Neuron (in vitro differentiated cells): ENCODE results near the gene SOX10.
"Not testable (repeated sequence)": the region's sequence is repeated elsewhere in the genome, so short reads cannot be mapped to it uniquely, and the experiment has no call there.

Source experiments
- H2AFZ ChIP-seq: one replicate; pipeline ENCODE4 v1.6.1; 2013; ENCODE audit warnings: low read depth, mild to moderate bottlenecking, inconsistent platforms, low read length, moderate library complexity
- H3K27me3 ChIP-seq: one replicate; pipeline ENCODE4 v1.6.1; 2013; ENCODE audit warnings: low read length; ENCODE audit not compliant: insufficient read depth
- H3K36me3 ChIP-seq: one replicate; pipeline ENCODE4 v1.6.1; 2013; ENCODE audit warnings: low read length; ENCODE audit not compliant: insufficient read depth
- H3K4me1 ChIP-seq: one replicate; pipeline ENCODE4 v1.6.1; 2013; ENCODE audit warnings: low read length; ENCODE audit not compliant: insufficient read depth
- H3K4me3 ChIP-seq: 2 replicates; pipeline ENCODE4 v1.5.1; 2013; ENCODE audit warnings: mild to moderate bottlenecking, low read length, moderate library complexity
- H3K9me3 ChIP-seq: one replicate; pipeline ENCODE4 v1.6.1; 2013; ENCODE audit warnings: low read length

The SOX10 gene

GRCh38 chr22:37989146-37990045, 5.0 kb upstream of the SOX10 start:
- Histone ChIP-seq H3K36me3 (no peaks in the 10 kb centered on the region), H3K4me3 (no peak overlapping the region)

GRCh38 chr22:37986371-37986770, 2.0 kb upstream of the SOX10 start:
- H3K4me1 ChIP-seq: no peaks in the 10 kb centered on the region
- H3K4me3 ChIP-seq: no peak overlapping the region
- H3K36me3 ChIP-seq: no peaks in the 10 kb centered on the region
- no peaks in the 10 kb centered on the region for H3K9me3 ChIP-seq
- no peaks in the 10 kb centered on the region for H3K27me3 ChIP-seq
- no peak overlapping the region for H2AFZ ChIP-seq

More at GRCh38 chr22:37989146-37990045, 5.0 kb upstream of the SOX10 start:
- no peaks in the 10 kb centered on the region for H3K9me3 ChIP-seq
- no peaks in the 10 kb centered on the region for H3K27me3 ChIP-seq
- no peaks in the 10 kb centered on the region for H3K4me1 ChIP-seq
- no peak overlapping the region for H2AFZ ChIP-seq

GRCh38 chr22:37985751-37986281, 1.5 kb upstream of the SOX10 start:
- Histone ChIP-seq H3K36me3 (no peaks in the 10 kb centered on the region), H3K4me1 (no peaks in the 10 kb centered on the region), H2AFZ (no peak overlapping the region), H3K27me3 (no peaks in the 10 kb centered on the region), H3K4me3 (no peak overlapping the region), H3K9me3 (no peaks in the 10 kb centered on the region)

GRCh38 chr22:37985050-37985585, 763 bp upstream of the SOX10 start:
- H2AFZ ChIP-seq: no peak overlapping the region
- H3K4me3 ChIP-seq: no peak overlapping the region
- H3K27me3 ChIP-seq: no peaks in the 10 kb centered on the region
- no peaks in the 10 kb centered on the region for H3K9me3 ChIP-seq
- H3K4me1 ChIP-seq: no peaks in the 10 kb centered on the region
- H3K36me3 ChIP-seq: no peaks in the 10 kb centered on the region

GRCh38 chr22:37982938-37983859, 1.2 kb downstream of the SOX10 start:
- Histone ChIP-seq H3K4me3 (no peak overlapping the region), H3K9me3 (no peaks in the 10 kb centered on the region), H3K36me3 (no peaks in the 10 kb centered on the region), H3K27me3 (no peaks in the 10 kb centered on the region), H3K4me1 (no peaks in the 10 kb centered on the region), H2AFZ (no peak overlapping the region)

- H3K4me3 ChIP-seq: no peak overlapping the region
- H3K27me3 ChIP-seq: no peaks in the 10 kb centered on the region
- no peaks in the 10 kb centered on the region for H3K9me3 ChIP-seq
- H3K36me3 ChIP-seq: no peaks in the 10 kb centered on the region
- H2AFZ ChIP-seq: no peak overlapping the region
- H3K4me1 ChIP-seq: no peaks in the 10 kb centered on the region
Observed at GRCh38 chr22:37982151-37982785, 2.1 kb downstream of the SOX10 start.

- no peaks in the 10 kb centered on the region for H3K36me3 ChIP-seq
- no peak overlapping the region for H3K4me3 ChIP-seq
- no peaks in the 10 kb centered on the region for H3K4me1 ChIP-seq
- no peak overlapping the region for H2AFZ ChIP-seq
- no peaks in the 10 kb centered on the region for H3K9me3 ChIP-seq
- no peaks in the 10 kb centered on the region for H3K27me3 ChIP-seq
Observed at GRCh38 chr22:37981282-37982011, 2.9 kb downstream of the SOX10 start.

- H3K4me3 ChIP-seq: no peak overlapping the region
- H3K4me1 ChIP-seq: no peaks in the 10 kb centered on the region
- no peaks in the 10 kb centered on the region for H3K9me3 ChIP-seq
- no peak overlapping the region for H2AFZ ChIP-seq
- H3K27me3 ChIP-seq: no peaks in the 10 kb centered on the region
- peaks cover 3% of the 10 kb centered on the region for H3K36me3 ChIP-seq
Observed at GRCh38 chr22:37979782-37980181, 4.6 kb downstream of the SOX10 start.

GRCh38 chr22:37976547-37976946, 7.8 kb downstream of the SOX10 start:
- Histone ChIP-seq H3K4me3 (no peak overlapping the region), H3K9me3 (no peaks in the 10 kb centered on the region), H2AFZ (no peak overlapping the region), H3K36me3 (peaks cover 3% of the 10 kb centered on the region), H3K27me3 (no peaks in the 10 kb centered on the region), H3K4me1 (no peaks in the 10 kb centered on the region)

- not testable (repeated sequence) for H3K9me3 ChIP-seq, H2AFZ ChIP-seq, H3K4me1 ChIP-seq, H3K36me3 ChIP-seq, H3K4me3 ChIP-seq, H3K27me3 ChIP-seq
Observed at GRCh38 chr22:37976022-37976421, 8.3 kb downstream of the SOX10 start.

- H2AFZ ChIP-seq: no peak overlapping the region
- no peaks in the 10 kb centered on the region for H3K9me3 ChIP-seq
Observed at GRCh38 chr22:37975153-37975552, 9.2 kb downstream of the SOX10 start.

More at GRCh38 chr22:37975153-37975552, 9.2 kb downstream of the SOX10 start:
- no peaks in the 10 kb centered on the region for H3K27me3 ChIP-seq
- no peak overlapping the region for H3K4me3 ChIP-seq
- no peaks in the 10 kb centered on the region for H3K4me1 ChIP-seq
- H3K36me3 ChIP-seq: peaks cover 3% of the 10 kb centered on the region
